LNCaP clone FGC (cell line): ENCODE data around the gene GAB3.

Experiments
- DNase-seq: peaks from one replicate; pipeline ENCODE4 v3.0.0-alpha.2; 2011; ENCODE audit warnings: low read depth
- H3K4me3 ChIP-seq: 2 replicates; pipeline ENCODE4 v1.5.1; 2011; ENCODE audit warnings: mild to moderate bottlenecking, low read depth, low read length, control low read depth
- CTCF ChIP-seq: IDR thresholded peaks from 2 replicates; pipeline ENCODE4 v1.5.1; 2012; ENCODE audit warnings: mild to moderate bottlenecking; ENCODE audit not compliant: control insufficient read depth, insufficient read depth; ENCODE audit errors: extremely low read depth

GAB3 gene

DNA sequence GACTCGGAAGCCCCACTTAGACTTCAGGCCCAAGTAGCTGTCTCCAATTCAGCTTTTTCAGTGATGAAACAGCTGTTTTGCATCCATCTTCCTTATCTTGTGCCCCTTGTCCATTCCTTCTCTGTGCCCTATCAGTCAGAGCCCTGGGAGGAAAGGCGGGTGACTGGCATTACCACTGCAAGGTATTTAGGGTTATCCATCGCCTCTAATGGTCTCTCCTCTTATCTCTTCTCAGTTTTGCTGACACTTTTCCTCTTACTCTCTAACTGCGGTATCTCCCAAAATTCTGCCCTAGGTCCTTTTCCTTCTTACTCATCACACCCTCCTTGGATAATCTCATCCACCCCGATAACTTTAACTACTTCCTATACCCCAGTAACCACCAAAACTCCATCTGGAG lies 13.7 kb downstream of the GAB3 start:
- no peak for TF ChIP-seq CTCF
- DNase-seq, result no peak
- H3K4me3 ChIP-seq, result no peak overlapping the region

DNA sequence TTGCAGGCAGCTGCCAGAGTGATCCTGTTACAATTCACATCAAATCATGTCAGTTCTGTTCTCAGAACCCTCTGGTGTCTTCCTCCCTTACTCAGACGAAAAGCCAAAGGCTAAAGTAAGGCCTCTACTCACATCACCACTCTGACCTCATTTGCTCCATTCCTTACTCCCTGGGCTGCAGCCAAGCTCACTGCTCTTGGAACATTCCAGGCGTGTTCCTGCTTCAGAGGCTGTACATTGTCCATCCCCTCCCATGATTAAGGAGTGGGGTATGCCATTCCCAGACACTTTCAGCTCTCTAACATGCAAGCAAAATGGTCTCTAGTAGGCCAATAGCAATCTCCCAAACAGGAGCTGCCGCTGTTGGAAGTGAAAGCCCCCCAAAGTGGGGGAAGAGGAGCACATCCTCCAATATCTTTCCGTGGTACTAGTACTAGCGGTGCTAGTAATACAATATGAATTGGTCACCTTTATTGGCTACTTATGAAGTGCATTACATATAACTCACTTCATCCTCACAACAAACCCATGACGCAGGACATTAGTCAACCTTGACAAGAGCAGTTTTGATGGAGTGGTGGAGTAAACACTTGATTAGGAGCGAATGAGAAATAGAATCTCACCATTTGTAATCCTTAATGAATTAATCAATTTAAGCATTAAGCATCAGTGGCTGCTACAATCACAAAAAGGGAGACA lies 15.0 kb downstream of the GAB3 start:
- TF ChIP-seq CTCF, result no peak
- DNase-seq, result no peak
- no peak overlapping the region for H3K4me3 ChIP-seq

DNA sequence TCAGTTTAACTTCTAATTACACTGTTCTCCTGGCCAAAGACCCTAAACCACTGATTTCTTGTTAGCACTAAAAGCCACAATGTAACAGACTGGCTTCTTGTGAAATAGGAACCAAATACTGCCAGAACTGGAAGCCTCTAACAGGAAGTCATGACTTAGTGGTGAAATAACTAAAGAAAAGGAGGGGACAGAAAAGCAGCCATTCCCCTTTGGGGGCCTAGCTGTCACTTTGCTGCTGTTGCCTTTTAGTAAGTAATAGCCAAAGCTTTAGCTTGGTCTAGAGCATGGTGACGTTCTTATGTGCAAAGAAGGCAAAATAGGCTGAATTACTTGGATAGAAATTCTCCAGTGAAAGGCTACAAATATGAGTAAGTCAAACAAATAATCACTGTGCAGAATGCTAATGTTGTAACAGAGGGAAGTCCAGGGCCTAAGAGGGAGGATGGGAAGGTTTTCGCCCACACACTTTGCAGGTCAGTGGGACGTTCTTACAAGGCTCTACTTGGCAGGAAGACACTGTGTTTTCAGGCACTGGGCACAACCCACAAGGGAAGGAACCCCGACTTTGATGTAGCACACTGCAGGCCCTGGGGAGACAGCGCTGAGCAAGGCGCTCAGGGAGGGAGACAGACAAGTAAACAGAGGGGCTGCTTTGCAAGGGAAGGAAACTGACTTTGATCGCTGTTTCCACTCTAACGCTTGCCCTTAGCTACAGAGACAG lies 16.7 kb downstream of the GAB3 start:
- TF ChIP-seq CTCF, result no peak
- no peak for DNase-seq
- no peak overlapping the region for H3K4me3 ChIP-seq

DNA sequence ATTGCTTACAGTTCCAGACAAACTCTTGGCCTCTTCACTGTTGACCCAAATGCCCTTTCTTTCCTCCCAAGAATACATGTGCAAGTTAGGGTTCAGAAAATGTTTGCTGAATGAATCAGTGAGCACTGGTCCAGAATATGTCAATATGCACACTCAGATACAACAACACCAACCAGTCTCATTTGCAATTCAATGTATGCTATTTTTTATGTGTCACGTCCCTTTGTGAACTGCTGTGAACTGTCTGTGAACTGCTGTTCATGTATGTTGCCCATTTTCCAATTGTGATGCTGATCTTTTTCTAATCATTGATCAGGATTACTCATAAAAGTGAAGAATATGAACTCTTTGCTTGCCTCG lies 17.8 kb downstream of the GAB3 start:
- no peak for DNase-seq
- TF ChIP-seq CTCF, result no peak
- H3K4me3 ChIP-seq, result no peak overlapping the region

DNA sequence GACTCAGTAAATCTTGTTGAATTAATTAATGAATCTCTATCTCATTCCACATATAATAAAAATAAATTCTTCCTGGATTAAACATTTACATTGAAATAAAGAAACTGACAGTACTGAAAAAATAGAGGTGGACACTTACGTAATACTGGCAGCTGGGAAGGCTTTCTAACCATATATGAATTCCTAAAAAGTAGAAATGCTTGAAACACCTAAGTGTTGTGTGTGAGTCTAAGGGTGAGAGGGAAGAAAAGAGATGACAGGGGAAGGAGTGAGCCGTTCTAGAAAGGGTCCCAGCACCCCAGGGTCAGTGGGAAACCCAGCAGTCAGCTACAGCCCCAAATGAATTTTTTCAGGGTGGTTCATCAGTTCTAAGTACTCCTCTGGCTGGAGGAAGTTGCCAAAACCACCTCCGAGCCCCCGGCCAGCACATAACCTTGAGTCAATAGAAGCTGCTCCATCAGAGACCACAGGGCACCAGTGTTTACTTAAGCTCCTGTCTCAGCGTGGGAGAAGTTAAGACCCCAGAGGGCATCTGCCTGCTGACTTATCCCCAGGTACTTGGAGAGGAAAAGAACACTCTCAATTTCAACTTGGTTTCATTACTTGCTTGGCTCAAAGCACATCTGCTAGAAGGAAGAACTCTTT lies 18.3 kb downstream of the GAB3 start:
- H3K4me3 ChIP-seq, result no peak overlapping the region
- DNase-seq, result no peak
- no peak for TF ChIP-seq CTCF

DNA sequence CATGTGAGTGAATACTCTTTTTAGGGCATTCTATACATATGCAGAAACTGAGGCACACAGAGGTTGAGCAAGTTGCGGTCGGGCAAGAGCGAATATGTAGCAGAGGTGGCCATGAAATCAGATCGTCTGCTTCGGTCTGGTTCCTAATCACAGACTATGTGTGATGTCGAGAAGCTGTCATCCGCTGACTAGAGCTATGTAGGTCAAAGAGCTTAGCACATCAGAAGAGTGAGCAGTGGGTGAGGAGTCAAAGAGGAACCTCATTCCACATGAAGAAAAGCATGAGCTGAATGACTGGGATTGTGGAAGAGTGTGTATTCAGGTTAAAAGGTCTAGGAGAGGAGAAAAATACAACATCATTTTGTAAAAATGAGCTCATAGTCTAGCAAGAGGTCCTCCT lies 19.0 kb downstream of the GAB3 start:
- TF ChIP-seq CTCF, result no peak
- DNase-seq, result no peak
- no peak overlapping the region for H3K4me3 ChIP-seq
